ENCODE data around the gene GRAMD2A.

DNA sequence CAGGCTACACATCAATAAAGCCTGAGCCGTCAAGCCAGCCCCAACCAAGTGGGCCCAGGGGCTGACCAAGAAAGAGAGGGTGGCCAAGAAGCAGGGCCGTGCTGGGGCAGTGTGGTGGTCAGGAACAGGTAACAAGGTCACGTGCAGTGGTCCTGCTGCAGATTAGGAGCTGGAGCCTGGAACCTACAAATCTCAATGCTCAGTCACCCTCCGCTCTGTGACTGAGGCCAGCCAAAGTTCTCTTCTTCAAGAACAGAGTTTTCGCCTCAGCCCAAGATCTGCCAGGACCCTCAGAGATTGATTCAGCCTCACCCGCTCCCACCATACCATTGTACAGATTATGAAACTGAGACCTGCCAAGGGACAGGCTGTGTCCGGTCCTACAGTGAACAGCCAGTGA, 26.9 kb downstream of the GRAMD2A start:
- TF ChIP-seq, protein P1, sequence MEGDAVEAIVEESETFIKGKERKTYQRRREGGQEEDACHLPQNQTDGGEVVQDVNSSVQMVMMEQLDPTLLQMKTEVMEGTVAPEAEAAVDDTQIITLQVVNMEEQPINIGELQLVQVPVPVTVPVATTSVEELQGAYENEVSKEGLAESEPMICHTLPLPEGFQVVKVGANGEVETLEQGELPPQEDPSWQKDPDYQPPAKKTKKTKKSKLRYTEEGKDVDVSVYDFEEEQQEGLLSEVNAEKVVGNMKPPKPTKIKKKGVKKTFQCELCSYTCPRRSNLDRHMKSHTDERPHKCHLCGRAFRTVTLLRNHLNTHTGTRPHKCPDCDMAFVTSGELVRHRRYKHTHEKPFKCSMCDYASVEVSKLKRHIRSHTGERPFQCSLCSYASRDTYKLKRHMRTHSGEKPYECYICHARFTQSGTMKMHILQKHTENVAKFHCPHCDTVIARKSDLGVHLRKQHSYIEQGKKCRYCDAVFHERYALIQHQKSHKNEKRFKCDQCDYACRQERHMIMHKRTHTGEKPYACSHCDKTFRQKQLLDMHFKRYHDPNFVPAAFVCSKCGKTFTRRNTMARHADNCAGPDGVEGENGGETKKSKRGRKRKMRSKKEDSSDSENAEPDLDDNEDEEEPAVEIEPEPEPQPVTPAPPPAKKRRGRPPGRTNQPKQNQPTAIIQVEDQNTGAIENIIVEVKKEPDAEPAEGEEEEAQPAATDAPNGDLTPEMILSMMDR (IDR thresholded peaks at IDR 0.05): no peak
- TF ChIP-seq POLR2A (IDR thresholded peaks at IDR 0.05) (no peak), POLR2AphosphoS5 (IDR thresholded peaks at IDR 0.05) (no peak), EP300 (IDR thresholded peaks at IDR 0.05) (no peak)
